SKM-1 treated with dmso at 0.1 percent for 144 hours (cell line): ENCODE measurements around the gene GRIK4.

Experiments used
- DNase-seq: peaks from one replicate; lab custom pipeline; 2025; ENCODE audit not compliant: unreplicated experiment; lab: John Stamatoyannopoulos, UW

Gene GRIK4

DNA sequence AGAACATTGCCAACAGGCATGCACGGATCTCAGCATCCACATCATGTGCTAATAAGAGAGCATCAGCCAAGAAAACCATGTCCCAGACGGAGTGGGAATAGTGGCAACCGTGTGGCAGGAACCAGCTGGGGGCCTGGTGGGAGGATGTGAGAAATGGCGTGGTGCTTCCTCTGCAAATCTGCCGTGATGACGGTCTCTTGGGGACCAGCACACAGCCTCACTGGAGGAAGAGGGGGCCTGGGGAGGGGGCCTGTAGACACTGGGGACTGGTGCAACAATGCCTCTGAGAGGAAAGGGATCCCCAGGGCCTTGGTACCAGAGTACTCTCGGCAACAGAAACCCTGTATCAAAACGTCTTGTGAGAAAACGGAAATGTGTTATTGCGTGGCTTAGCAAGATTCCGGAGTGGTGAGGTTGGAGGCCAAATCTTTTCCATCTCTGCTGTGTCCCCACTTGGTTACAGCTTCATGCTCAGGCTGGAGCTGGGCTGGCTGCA, 358.0 kb downstream of the GRIK4 start:
- no peak for DNase-seq

DNA sequence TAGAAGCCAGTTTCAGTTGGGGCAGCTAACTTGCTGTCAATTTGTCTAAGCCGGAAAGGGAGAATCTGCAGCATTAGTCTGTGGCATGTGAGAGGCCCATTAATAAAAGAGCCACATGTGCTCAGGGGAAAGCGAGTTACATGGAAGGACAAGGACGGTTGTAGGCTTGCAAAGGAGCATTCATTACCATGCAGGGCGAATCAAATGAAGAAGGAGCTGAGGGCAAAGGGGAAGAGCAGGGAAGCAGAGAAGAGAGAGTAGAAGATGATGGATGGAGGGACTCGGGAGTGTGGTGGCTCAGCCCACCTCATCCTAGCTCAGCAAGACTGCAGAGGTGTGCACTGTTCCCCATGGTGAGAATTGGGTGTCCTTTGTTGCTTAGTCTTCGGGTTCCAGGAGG, 359.6 kb downstream of the GRIK4 start:
- no peak for DNase-seq

DNA sequence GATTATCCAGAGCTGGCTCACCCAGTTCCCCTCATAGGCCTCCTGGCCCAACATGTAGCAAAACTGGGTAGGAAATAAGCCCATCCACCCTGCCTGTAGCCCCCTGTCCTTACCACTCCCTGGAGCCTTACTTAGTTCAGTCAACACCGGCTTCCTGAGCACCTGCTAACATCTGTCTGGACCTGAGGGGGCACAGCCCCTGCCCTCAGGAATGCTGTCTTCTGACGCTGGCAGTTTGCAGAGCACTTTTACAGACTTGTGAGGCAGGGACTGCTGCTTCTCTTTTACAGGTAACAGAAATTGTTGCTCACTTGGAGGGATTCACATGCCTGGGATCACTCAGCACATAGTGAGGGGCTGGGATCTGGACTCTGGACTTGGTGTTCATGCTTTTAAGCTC, 360.4 kb downstream of the GRIK4 start:
- DNase-seq, result no peak

DNA sequence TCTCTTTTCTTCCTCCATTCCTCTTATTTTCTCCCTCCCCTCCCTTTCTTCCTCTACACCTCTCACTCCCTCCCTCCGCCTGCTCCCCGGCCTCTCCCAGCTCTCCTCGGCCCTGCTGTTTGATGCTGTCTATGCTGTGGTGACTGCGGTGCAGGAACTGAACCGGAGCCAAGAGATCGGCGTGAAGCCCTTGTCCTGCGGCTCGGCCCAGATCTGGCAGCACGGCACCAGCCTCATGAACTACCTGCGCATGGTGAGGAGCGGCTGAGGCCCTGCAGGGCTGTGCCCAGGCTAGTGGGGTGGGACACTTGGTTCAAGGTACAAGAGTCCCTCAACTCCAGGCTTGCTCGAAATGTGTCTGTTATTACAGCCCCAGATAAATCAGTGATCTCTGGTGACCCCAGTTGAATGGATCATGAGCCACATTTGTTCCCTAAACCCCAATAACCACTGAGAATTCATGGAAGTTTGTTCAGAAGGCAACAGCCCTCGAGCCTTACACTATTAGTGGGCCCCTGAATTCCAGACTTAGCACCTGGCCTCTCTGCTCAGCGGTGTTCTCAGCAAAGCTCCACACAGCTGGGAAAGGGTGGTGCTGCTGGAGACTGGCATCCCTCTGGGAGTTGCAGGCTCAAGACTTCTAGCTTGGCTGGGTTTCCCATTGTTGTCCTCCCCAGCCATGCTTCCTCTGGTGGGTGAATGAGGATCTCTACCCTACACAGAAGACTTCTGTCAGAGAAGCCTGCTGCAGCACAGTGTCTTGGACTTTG, 362.6 kb downstream of the GRIK4 start:
- no peak for DNase-seq

DNA sequence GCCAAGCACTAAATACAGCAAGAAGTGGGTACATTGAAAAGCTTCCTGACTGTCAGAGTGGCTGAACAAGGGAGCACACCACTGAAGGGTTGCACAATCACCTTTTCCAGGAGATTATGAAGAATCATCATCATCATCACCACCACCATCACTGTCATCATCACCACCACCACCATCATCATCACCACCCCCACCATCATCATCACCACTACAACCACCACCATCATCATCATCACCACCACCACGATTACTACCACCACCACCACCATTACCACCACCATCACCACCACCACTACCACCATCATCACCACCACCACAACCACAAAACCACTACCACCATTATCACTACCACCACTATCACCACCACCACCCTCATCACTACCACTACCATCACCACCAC, 364.4 kb downstream of the GRIK4 start:
- DNase-seq, result no peak

DNA sequence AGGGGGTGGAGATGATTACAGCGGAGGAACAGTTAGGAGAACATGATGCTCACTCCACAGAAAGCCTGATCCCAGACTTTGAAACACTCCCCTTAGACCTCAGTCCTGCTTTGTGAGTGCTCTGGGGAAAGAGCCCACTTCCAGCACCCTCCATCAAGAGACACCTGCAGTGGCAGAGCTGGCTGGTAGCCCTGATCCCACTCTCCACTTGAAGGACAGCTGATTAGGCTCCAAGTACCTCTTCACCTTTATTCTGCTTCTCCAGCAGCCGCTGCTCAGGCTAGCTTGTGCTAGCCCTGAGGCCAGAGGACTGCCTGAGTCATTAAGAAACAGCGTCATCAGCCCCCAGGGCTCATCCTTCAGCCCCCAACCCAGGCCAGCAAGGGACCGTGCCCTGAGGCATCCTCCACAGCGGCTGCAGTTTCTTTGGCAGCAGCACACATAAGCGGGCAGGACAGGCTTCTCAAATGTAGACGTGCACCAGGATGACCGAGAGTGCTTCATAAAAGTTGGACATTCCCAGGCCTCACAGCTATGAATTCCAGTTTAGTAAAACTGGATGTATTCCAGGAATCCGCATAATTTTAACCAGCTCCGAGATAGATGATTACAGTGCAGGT, 366.3 kb downstream of the GRIK4 start:
- no peak for DNase-seq

DNA sequence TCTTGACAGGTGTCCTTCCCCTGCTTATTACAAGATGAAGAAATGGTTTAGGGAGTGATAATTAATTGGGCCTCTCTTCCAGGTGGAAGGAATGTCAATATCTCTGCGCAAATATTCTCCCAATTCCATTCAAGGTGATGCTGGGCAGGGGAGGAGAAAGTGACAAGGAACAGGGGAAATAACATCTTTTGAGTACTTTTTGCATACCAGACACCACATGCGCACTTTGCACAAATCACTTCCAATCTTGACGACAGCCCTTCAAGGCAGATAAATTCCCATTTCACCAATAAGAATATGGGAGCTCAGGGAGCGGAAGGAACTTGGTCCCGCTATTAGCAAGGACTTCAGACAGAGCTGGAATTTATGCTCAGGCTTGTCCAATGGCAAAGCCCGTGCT, 367.2 kb downstream of the GRIK4 start:
- DNase-seq, result no peak

DNA sequence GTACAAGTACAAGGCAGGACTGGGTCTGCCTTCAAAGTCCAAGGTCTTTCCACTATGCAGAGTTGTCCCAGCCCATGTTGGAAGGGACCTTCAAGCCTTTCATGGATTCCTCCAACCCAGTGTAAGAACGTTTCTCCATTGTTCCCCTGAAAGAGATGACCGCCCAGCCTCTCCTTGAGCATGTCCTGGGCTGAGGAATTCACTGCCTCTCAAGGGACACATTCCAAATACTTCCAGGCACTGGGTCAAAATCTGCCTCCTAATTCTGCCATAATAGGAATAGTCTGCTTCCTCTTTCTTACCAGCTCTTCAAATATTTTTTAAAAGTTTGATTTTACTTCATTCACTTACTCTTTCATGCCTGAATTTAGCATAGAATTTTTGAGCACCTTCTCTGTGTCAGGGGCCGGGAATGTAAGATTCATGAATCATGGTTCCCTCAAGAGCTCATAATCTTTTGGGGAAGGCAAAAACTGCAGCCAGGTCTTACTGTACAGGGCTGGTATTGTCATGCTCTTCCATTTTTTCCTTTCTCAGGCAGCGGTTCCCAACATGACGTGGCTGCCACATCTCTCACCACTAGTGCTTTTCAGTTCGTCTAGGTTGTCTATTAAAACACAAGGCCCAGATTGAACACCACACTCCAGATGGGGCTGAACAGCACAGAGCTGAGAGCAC, 369.1 kb downstream of the GRIK4 start:
- DNase-seq, result no peak

DNA sequence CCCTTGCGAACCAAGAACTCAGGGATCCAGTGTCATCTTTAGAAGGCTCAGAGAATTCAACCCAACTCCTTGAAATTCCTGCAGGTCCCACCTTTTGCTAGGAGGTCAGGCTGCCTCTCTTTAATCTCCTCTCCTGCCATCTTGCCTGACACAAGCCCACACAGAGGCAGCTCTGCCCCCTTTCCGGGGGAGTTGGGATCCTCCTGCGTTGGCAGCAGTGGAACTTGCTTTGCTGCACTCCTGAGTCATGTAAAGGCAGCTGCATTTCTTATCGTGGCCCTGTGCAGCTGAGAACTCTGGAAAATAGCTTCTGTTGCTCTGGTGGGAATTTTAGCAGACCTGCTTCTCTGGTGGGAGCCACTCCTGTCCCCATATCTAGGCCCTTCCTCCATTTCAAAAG, 370.0 kb downstream of the GRIK4 start:
- no peak for DNase-seq

DNA sequence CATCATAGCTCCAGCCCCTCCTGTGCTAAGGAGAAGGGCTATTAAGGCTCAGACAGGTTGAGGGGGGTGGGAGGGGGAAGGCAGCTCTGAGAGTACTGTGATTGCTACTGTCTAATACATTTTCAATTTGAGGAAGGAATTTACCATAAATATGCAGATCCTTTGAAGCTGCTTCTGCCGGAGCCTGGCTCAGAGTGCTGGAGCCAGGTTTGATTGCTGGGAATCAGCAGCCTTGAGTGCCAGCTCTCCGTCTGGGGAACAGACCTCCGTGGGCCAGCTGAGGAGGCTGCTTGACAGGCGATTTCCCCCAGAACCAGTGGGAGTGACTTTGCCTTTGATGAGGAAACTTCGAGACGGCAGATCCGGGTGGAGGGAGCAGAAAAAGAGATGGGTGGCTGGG, 370.6 kb downstream of the GRIK4 start:
- peak; percentile 31 for DNase-seq

DNA sequence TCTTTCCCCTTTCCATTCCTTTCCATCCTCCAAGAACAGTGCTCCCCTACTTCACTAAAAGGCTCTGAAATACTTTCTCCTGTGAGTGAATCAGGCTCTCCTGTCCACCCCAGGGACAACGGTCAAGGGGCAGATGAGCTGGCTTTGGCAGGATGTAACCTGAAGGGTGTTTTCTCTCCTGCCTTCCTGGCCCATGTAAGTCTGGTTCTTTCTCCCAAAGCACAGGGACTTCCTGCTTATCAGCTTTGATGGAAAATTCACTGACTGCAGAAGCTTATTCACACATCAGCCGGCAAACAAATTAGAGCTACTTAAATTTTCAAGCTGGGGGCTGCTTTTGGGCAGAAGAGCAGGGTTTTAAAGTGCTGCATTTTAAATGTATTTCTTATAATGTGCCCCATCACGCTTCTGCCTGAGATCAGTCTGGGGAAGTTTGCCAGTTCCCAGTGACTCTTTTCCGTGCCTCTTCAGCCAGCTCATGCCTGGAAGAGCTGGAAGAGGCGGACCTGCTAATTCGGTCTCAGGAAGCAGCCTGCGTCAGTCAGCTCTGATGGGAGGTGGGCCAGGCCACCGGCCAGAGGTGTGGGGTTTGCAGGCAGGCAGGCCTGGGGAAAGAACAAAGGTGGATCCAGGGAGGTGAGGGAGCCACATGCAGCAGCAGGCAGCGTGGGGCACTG, 372.0 kb downstream of the GRIK4 start:
- no peak for DNase-seq

DNA sequence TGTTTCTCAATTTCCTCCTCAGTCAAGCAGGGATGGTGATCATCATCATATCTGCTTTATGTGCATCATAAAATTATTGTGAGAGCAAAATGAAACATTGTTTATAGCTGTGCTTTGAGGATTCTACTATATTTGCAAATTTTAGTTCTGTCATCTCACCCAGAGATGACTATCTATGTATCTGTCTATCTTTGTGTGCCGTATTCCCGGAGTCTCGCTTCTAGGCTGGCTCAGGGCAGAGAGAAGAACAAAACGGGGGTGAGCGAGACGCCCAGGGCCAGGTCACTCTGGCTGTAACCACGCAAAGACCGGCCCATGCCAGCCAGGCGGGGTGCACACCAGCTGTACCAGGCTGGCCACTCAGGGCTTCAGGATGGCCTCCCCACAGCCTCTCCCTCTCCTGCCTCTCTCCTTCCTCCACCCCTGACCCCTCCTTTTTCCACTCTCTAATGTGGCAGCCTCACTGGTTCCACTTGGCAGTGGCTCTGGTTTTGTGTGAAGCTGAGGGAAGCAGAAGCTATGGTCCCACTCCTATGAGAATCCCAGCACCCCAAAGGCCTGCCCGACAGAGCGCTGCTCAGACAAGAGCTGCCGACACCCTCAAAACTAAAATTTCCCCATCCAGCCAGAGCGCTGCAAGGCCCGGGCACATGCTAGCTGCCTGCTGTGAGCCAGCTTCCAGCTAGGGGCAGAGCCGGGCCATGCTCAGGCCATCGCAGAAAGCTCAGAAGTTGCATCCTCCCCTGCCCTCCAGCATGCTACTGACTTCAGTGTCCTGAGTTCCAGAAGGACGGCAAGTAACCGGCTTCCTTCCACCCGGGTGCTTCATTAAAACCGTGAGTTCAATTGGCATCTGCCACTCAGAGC, 372.8 kb downstream of the GRIK4 start:
- DNase-seq, result no peak

DNA sequence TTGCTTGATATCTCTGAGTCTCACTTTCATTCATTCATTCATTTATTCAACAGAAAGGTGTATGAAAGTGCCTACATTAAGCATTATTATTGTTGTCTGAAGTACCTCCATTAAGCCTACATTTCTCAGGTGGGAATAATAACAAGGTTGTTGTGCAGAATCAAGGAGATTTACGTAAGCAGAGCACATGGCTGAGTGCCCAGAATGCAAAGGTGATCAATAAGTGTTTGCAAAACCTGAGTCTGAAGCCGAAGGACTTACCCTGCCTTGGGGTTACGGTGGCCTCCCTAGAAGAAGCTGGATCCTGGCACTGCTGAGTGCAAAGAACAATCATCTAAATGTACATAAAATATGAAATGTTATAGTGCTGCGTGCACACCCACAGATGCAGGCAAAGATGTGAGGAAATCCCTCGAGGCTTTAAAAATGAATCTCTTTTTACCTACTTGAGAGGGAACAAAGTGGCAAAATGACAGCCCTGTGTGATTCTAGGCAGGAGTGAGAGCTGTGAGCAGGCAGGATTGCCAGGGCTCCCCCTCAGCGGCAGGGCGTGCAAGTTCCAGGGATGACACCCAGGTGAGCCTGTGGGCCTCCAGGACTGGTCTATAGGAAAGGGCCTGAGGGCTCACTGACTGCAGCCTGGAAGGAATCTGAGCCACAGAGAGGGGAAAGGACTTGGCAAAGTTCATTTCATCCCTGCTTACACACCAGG, 379.2 kb downstream of the GRIK4 start:
- no peak for DNase-seq

DNA sequence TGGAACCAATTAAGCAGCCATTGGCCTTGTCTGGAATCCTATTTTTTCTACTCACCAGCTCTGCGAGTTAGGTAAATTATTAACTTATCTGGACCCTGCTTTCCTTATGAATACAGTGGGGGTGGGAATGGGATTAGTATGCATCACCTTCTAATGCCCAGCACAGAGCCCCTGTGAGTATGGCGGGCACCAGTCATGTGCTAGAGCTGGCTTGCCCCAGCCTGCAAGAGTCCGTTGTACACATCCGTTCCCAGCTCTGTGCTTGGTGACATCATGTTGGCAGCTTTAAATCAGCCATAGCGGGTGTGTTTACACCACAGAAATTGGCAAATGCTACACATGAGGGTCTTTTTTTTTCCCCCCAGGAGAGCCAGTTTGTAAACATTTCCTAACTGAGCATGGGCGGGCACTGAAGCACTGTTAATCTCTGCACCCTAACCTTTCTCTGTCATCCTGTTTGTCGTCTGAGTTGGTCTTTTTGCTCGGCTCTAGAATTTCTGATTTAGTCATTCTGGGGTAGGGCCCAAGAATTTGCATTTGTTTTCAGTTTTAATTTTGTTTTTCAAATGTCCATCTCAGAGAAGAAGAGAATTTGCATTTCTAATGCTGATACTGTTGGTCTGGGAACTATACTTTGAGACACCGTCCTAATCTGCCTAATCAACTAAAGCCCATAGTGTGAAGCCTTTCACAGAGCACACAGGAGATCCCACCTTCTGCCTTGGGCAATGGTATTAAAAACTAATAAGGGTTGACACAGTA, 382.1 kb downstream of the GRIK4 start:
- no peak for DNase-seq

DNA sequence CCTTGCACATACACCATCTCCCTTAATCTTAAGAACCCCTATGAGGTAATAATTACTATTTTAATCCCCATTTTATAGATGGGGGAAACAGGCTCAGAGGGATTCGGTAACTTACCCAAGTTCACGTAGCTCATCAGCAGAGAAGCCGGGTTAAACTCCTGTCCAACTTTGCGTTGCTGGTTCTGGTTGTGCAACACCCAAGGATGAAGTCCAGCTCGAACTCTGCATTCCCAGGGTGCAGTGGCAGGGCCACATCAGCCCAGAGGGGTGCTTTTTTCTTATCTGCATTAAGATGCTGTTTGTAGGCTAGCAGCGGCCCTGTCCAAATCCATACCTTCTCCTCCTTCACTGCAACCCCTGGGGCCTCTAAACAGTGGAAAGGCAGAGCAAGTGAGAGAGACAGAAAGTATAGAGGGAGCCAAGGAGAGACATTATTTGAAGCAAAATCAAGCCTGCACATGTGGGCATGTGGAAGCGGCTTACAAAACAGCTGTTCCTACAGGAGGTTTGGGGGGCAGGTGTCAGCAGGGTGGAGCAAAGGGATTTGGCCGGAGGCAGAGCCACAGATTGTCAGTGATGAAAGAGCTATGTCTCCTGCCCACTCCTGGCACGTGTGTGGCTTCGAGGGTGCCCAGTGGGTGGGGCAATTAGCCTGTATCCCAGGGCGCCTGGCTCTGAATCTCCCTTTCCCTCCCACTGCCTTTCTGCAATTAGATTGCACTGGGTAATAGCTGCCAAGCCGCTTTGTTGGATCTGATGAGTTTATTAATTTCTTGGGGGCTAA, 382.8 kb downstream of the GRIK4 start:
- no peak for DNase-seq

DNA sequence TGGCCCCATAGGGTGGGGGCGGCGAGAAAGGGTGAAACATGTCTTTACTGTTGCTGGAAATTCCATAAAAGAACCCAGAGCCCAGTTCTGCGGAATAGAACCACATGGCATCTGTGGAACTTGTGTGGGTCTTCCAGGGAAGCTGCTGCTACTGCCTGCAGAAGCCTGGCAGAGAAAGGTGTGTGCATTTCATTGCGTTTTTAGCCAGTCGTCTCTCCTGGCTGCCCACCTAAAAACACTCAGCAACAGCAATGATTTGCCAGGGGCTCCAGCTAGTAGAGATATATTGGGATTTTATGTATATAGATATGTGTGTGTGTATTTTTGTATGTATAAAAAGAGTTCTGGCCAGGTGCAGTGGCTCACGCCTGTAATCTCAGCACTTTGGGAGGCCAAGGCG, 385.1 kb downstream of the GRIK4 start:
- no peak for DNase-seq

DNA sequence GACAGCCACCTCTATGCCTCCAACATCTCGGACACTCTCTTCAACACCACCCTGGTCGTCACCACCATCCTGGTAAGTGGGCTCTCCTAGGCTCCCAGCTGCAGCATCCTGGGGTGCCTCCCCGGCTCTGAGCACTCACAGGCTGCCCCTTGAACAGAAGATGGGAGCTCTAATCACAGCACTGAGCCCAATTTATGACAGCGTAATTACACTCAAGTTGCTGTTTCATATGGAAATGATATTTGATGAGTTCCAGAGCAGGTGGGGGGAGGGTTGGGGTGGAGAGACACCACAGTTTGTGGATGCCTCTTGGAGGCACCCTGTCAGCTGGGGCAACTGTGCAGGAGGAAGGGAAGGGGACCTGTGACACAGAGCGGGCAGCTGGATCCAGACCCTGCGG, 387.0 kb downstream of the GRIK4 start:
- DNase-seq, result no peak

DNA sequence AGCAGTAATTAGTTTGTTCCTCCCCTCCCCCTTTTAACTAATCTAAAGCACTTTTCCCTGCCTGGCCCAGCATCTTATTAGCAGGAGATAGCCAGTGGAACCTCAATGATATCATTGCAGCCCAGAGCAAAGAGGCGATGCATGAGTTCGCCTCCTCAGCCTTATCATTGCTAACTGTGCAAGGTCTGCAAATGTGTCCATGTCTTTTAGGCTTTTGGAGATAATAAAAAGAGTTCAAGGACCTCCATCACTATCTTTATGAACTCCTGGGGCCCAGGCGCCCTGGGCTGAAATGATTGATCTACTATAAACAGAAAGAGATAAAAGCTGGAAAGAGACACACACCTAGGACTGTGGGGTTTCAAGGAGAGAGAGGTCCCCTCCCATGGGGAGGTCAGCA, 388.2 kb downstream of the GRIK4 start:
- DNase-seq, result no peak

DNA sequence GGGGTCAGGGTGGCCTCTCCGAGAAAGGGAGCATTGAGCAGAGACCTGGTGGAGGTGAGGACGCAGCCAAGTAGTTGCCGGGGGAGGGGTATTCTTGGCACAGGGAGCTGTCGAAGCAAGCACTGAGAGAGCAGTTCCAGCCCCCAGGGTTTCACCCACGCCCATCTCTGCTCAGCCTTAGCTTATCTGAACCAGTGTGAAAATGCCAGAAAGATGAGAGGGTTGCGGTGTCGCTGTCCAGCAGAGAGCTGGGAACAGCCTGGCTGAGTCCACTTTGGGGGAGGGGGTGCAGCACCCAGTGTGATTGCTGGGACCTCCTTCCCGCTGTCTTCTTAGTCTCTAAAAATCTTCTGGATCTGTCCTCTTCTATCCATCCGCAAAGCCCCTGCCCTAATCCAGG, 389.1 kb downstream of the GRIK4 start:
- DNase-seq, result no peak
